G401.6 (cell line): ENCODE results near the gene PXDC1.
"Not testable (repeated sequence)": the region's sequence is repeated elsewhere in the genome, so short reads cannot be mapped to it uniquely, and the experiment has no call there.

Experiments
- FAIRE-seq: peaks from 2 replicates; lab custom pipeline; 2012; peaks lifted over from hg19 to GRCh38; lab: Jason Lieb, UNC

PXDC1 gene

GRCh38 chr6:3762359-3762758 is 10.8 kb upstream of the PXDC1 start:
- no peak for FAIRE-seq

GRCh38 chr6:3761989-3762270 is 10.4 kb upstream of the PXDC1 start:
- no peak for FAIRE-seq

- FAIRE-seq: no peak
Observed at GRCh38 chr6:3759646-3760232, 8.2 kb upstream of the PXDC1 start.

- FAIRE-seq: no peak
Observed at GRCh38 chr6:3758842-3759144, 7.3 kb upstream of the PXDC1 start.

GRCh38 chr6:3757998-3758841 is 6.7 kb upstream of the PXDC1 start:
- FAIRE-seq: not testable (repeated sequence)

GRCh38 chr6:3757241-3757641 is 5.7 kb upstream of the PXDC1 start:
- FAIRE-seq: no peak

- no peak for FAIRE-seq
Observed at GRCh38 chr6:3756546-3756945, 5.0 kb upstream of the PXDC1 start.

- FAIRE-seq: no peak
Observed at GRCh38 chr6:3755637-3756545, 4.4 kb upstream of the PXDC1 start.

- no peak for FAIRE-seq
Observed at GRCh38 chr6:3754776-3755175, 3.3 kb upstream of the PXDC1 start.

GRCh38 chr6:3754032-3754725 is 2.7 kb upstream of the PXDC1 start:
- FAIRE-seq: not testable (repeated sequence)

GRCh38 chr6:3753228-3753835 is 1.8 kb upstream of the PXDC1 start:
- FAIRE-seq: no peak

- FAIRE-seq: no peak
Observed at GRCh38 chr6:3752531-3753227, 1.2 kb upstream of the PXDC1 start.

- no peak for FAIRE-seq
Observed at GRCh38 chr6:3751730-3752530, 417 bp upstream of the PXDC1 start.

GRCh38 chr6:3750317-3751076 is 1.0 kb downstream of the PXDC1 start:
- no peak for FAIRE-seq

GRCh38 chr6:3749977-3750316 is 1.6 kb downstream of the PXDC1 start:
- FAIRE-seq: no peak

- no peak for FAIRE-seq
Observed at GRCh38 chr6:3749067-3749841, 2.3 kb downstream of the PXDC1 start.

- no peak for FAIRE-seq
Observed at GRCh38 chr6:3748208-3749066, 3.1 kb downstream of the PXDC1 start.

GRCh38 chr6:3747100-3747737 is 4.3 kb downstream of the PXDC1 start:
- no peak for FAIRE-seq
